A549 (cell line): ENCODE data around the gene RAD18. TPM values are rescaled to one million over a fixed set of nuclear protein-coding genes. Genes with fewer than 3 reads are reported as not detected.

Experiments used
- ATAC-seq, 2 experiments: fragments of 200-7000 bp in 1 of 2; fragments of >200 bp in 1 of 2; cut with Nextera tagmentation in 1 of 2; cut with Tn5 transposase in 1 of 2; 3 replicates each; pipeline versions ENCODE4 v1.8.0 to v1.9.1; 2018 to 2020; ENCODE audit warnings: mild to moderate bottlenecking in 1 of 2, moderate library complexity in 1 of 2
- CTCF ChIA-PET: fragments of 300-600 bp; sonication (Branson Sonifier 250); formaldehyde crosslinking; extraction: SDS; loops from one replicate; lab custom pipeline; 2021; ENCODE audit warnings: antibody characterized with exemption, inconsistent platforms; lab: Yijun Ruan, JAX
- POLR2A ChIA-PET: fragments of 350-600 bp; formaldehyde crosslinking; extraction: SDS; loops from one replicate; lab custom pipeline; 2021; ENCODE audit warnings: antibody characterized with exemption, inconsistent platforms; lab: Yijun Ruan, JAX
- DNase-seq, 2 experiments: peaks; one replicate each; pipeline versions ENCODE4 v3.0.0 to v3.0.0-alpha.2; 2011 to 2016; ENCODE audit warnings: low read depth in 1 of 2, low spot score in 1 of 2
- FAIRE-seq: peaks from 2 replicates; lab custom pipeline; 2011; peaks lifted over from hg19 to GRCh38; lab: Jason Lieb, UNC
- H3K27ac ChIP-seq, 2 experiments: fragments of >200 bp; sonication (Bioruptor Twin); formaldehyde crosslinking; 3 replicates each; pipeline ENCODE4 v1.5.1; 2016 to 2017
- H3K4me1 ChIP-seq: fragments of >200 bp; sonication (Bioruptor Twin); formaldehyde crosslinking; 3 replicates; pipeline ENCODE4 v1.6.1; 2016
- H3K4me2 ChIP-seq: fragments of >200 bp; sonication (Bioruptor Twin); formaldehyde crosslinking; 3 replicates; pipeline ENCODE4 v1.6.1; 2016
- H3K4me3 ChIP-seq: fragments of >200 bp; sonication (Bioruptor Twin); formaldehyde crosslinking; 3 replicates; pipeline ENCODE4 v1.5.1; 2016
- H3K9me3 ChIP-seq: fragments of >200 bp; sonication (Bioruptor Twin); formaldehyde crosslinking; 3 replicates; pipeline ENCODE4 v1.6.1; 2016
- CBX8 ChIP-seq: fragments of 200-600 bp; sonication (generic); IDR thresholded peaks from 2 replicates; pipeline ENCODE4 v1.6.1; 2016
- EHF ChIP-seq: fragments of 250-450 bp; sonication (Bioruptor Pico); IDR thresholded peaks from 2 replicates; pipeline ENCODE4 v1.5.0; 2020; ENCODE audit warnings: mild to moderate bottlenecking
- EP300 ChIP-seq, 2 experiments: fragments of >200 bp; sonication (Bioruptor Twin); formaldehyde crosslinking; IDR thresholded peaks; 2 replicates in 1 of 2; 3 replicates in 1 of 2; pipeline ENCODE4 v1.6.1; 2016 to 2017
- FOSB ChIP-seq: fragments of 250-450 bp; sonication (Bioruptor Pico); IDR thresholded peaks from 2 replicates; pipeline ENCODE4 v1.5.0; 2020; ENCODE audit warnings: mild to moderate bottlenecking, moderate library complexity
- GATA3 ChIP-seq: IDR thresholded peaks from 2 replicates; pipeline ENCODE4 v1.6.1; 2012; ENCODE audit warnings: borderline replicate concordance
- HDAC2 ChIP-seq: fragments of 200-600 bp; sonication (generic); IDR thresholded peaks from 2 replicates; pipeline ENCODE4 v1.6.1; 2016
- HOXB13 ChIP-seq: fragments of 250-450 bp; sonication (Bioruptor Pico); IDR thresholded peaks from 2 replicates; pipeline ENCODE4 v1.5.0; 2020; ENCODE audit warnings: low read depth, mild to moderate bottlenecking, moderate library complexity
- HOXB5 ChIP-seq: fragments of 250-450 bp; sonication (Bioruptor Pico); IDR thresholded peaks from 2 replicates; pipeline ENCODE4 v1.5.0; 2020; ENCODE audit warnings: mild to moderate bottlenecking, moderate library complexity
- JUN ChIP-seq, 2 experiments: fragments of >200 bp; sonication (Bioruptor Twin); formaldehyde crosslinking; IDR thresholded peaks; 2 replicates in 1 of 2; 3 replicates in 1 of 2; pipeline ENCODE4 v1.6.1; 2016 to 2017
- MAZ ChIP-seq: fragments of 150-350 bp; IDR thresholded peaks from 2 replicates; pipeline ENCODE4 v1.6.1; 2014; ENCODE audit warnings: antibody characterized with exemption, low read depth, low read length, borderline replicate concordance
- NFE2L2 ChIP-seq: fragments of 150-350 bp; conservative IDR thresholded peaks from 2 replicates; pipeline ENCODE4 v1.6.1; 2014; ENCODE audit warnings: low read length
- NPAS2 ChIP-seq: fragments of 250-450 bp; sonication (Bioruptor Pico); IDR thresholded peaks from 2 replicates; pipeline ENCODE4 v1.8.0; 2022; ENCODE audit warnings: mild to moderate bottlenecking, moderate library complexity, borderline replicate concordance
- POLR2AphosphoS2 ChIP-seq: conservative IDR thresholded peaks from 2 replicates; pipeline ENCODE4 v1.6.1; 2012; ENCODE audit warnings: low read length, improper control_type of control experiment, inconsistent platforms
- SMC3 ChIP-seq: fragments of >200 bp; sonication (Bioruptor Twin); formaldehyde crosslinking; IDR thresholded peaks from 3 replicates; pipeline ENCODE4 v1.6.1; 2018; ENCODE audit warnings: inconsistent platforms
- TP53 ChIP-seq: fragments of 250-450 bp; sonication (Bioruptor Pico); IDR thresholded peaks from 2 replicates; pipeline ENCODE4 v1.5.0; 2021; ENCODE audit warnings: mild to moderate bottlenecking, moderate library complexity
- ZC3H11A ChIP-seq: fragments of 450-650 bp; IDR thresholded peaks from 2 replicates; pipeline ENCODE4 v1.6.1; 2014; ENCODE audit warnings: antibody characterized with exemption, mild to moderate bottlenecking
- WGBS: methylation state at CpG from one replicate; pipeline ENCODE4 v1.1.6; 2017; ENCODE audit errors: missing lambda C conversion rate; 5-methylcytosine and 5-hydroxymethylcytosine counted together
- polyA plus RNA-seq, 4 experiments: library from polyadenylated mRNA; depleted of rRNA in 3 of 4; stranded (reverse); fragments of >200 nt; fragmentation: RNase III in 1 of 4; extraction: RNeasy Plus Mini Kit Qiagen cat#74134 plus additional on column Dnase treatment in 1 of 4; gene quantifications; 2 replicates in 3 of 4; 3 replicates in 1 of 4; pipeline ENCODE4 v1.2.3, GENCODE V29; 2011 to 2017
- TF ChIP-seq, protein P1 (sequence below): fragments of 200-600 bp; sonication (generic); IDR thresholded peaks from 2 replicates; pipeline ENCODE4 v1.6.1; 2016; ENCODE audit warnings: antibody characterized with exemption, mild to moderate bottlenecking, moderate library complexity
- TF ChIP-seq, protein P2 (sequence below): fragments of 250-450 bp; sonication (Bioruptor Pico); IDR thresholded peaks from 2 replicates; pipeline ENCODE4 v1.5.0; 2021; ENCODE audit warnings: mild to moderate bottlenecking, moderate library complexity, borderline replicate concordance
- TF ChIP-seq, protein P3 (sequence below): fragments of >200 bp; sonication (Bioruptor Twin); formaldehyde crosslinking; IDR thresholded peaks from 3 replicates; pipeline ENCODE4 v1.5.1; 2016
- TF ChIP-seq, protein P4 (sequence below): fragments of >200 bp; sonication (Bioruptor Twin); formaldehyde crosslinking; IDR thresholded peaks from 3 replicates; pipeline ENCODE4 v1.6.1; 2016

RAD18 gene
- polyA plus RNA-seq, 2 of the 4 experiments (the other 2 are of a cell fraction): 11.8 to 23.2 TPM

DNA sequence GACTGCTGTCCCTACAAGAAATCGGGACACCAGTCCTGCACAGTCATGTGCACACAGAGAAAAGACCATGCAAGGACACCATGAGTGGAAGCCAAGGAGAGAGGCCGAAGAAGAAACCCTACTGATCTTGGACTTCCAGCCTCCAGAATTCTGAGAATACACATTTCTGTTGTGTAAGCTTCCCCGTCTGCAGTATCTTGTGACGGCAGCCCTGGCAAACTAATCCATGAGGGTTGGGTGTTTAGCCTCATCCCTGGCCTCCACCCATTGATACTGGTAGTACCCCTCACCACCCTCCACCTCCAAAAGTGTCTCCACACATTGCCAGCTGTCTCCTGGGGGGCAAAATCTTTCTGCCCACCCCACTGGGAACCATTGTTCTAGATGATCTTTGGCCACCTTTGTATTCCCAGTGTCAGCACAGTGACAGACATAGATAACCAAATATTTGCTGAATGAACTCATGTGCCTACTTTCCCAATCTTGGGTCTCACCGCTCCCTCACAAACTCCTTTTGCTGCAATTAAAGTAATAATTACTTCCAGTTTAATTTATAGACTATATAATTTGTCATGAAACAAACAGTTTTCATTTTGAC is 83.8 kb downstream of the RAD18 start (continued):
- TF ChIP-seq, protein P1, sequence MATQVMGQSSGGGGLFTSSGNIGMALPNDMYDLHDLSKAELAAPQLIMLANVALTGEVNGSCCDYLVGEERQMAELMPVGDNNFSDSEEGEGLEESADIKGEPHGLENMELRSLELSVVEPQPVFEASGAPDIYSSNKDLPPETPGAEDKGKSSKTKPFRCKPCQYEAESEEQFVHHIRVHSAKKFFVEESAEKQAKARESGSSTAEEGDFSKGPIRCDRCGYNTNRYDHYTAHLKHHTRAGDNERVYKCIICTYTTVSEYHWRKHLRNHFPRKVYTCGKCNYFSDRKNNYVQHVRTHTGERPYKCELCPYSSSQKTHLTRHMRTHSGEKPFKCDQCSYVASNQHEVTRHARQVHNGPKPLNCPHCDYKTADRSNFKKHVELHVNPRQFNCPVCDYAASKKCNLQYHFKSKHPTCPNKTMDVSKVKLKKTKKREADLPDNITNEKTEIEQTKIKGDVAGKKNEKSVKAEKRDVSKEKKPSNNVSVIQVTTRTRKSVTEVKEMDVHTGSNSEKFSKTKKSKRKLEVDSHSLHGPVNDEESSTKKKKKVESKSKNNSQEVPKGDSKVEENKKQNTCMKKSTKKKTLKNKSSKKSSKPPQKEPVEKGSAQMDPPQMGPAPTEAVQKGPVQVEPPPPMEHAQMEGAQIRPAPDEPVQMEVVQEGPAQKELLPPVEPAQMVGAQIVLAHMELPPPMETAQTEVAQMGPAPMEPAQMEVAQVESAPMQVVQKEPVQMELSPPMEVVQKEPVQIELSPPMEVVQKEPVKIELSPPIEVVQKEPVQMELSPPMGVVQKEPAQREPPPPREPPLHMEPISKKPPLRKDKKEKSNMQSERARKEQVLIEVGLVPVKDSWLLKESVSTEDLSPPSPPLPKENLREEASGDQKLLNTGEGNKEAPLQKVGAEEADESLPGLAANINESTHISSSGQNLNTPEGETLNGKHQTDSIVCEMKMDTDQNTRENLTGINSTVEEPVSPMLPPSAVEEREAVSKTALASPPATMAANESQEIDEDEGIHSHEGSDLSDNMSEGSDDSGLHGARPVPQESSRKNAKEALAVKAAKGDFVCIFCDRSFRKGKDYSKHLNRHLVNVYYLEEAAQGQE: no peak
- TF ChIP-seq, protein P2, sequence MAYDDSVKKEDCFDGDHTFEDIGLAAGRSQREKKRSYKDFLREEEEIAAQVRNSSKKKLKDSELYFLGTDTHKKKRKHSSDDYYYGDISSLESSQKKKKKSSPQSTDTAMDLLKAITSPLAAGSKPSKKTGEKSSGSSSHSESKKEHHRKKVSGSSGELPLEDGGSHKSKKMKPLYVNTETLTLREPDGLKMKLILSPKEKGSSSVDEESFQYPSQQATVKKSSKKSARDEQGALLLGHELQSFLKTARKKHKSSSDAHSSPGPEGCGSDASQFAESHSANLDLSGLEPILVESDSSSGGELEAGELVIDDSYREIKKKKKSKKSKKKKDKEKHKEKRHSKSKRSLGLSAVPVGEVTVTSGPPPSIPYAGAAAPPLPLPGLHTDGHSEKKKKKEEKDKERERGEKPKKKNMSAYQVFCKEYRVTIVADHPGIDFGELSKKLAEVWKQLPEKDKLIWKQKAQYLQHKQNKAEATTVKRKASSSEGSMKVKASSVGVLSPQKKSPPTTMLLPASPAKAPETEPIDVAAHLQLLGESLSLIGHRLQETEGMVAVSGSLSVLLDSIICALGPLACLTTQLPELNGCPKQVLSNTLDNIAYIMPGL: no peak
- TF ChIP-seq MAZ: no peak
- no peak for TF ChIP-seq SMC3
- no peak for TF ChIP-seq EHF
- no peak for TF ChIP-seq ZC3H11A
- no peak for TF ChIP-seq GATA3
- TF ChIP-seq, all 56 proteins: peak for 0

DNA sequence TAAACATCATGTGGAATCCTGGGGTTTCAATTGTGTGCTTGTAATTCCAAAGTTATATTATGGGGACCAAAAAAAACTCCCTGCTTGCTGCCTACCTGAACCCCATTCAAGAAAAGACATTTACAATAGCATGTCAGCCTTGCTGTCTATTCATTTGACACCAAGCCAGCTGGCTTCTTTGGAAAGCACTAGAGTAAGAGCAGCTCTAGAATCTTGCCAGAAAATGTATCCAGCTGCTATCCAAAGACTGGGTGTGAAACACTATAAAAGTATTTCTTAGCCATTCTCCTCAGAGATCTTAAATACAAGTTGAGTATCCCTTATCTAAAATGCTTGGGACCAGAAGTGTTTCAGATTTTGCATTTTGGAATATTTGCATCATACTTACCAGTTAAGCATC is 87.4 kb downstream of the RAD18 start:
- Histone ChIP-seq H3K9me3 (no peaks in the 10 kb centered on the region), H3K4me2 (no peak overlapping the region), H3K4me3 (no peak overlapping the region), H3K4me1 (peaks cover 21% of the 10 kb centered on the region; the same call in 2 of the 3 replicates), H3K27ac (no peak overlapping the region)
- no peak for FAIRE-seq
- ATAC-seq: no peak
- no peak for TF ChIP-seq EP300 (IDR thresholded peaks at IDR 0.05)
- no peak for TF ChIP-seq CBX8
- ChIA-PET POLR2A (no interaction called here), CTCF (interaction anchor here (1.0 kb wide), 1 partner anchor 17 kb away, joined by 3 read pairs; no protein-coding TSS in a partner anchor)
- DNase-seq: no peak

DNA sequence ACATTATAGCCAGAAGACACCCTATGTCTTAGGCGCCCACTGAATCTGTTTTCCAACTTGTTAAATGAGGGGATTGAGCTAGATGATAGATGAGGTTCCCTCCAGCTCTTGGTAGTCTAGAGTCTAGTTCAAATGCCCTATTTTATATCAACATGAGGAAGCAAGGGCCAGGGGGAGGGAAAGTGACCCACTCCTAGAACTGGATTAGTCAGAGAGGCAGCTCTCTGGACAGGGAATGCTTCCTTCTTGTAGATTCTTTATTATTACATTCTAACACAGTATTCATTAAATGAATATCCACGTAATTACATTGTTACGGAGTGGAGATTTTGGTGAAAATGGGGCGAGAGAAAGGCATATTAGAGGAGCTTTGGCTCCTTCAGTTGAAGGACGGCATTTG is 89.5 kb downstream of the RAD18 start:
- no peak overlapping the region for H3K4me2 ChIP-seq
- DNase-seq (no peak), ATAC-seq (no peak), FAIRE-seq (no peak)
- WGBS: 91% methylated on average over 5 of the region's 5 CpGs
- H3K4me3 ChIP-seq: no peak overlapping the region
- H3K9me3 ChIP-seq: no peaks in the 10 kb centered on the region
- H3K27ac ChIP-seq: peak overlapping the region in 1 of 2 experiments; percentile 42; a peak in 3 of 6 replicates
- H3K4me1 ChIP-seq: peaks cover 38% of the 10 kb centered on the region
- CTCF ChIA-PET: interaction anchor here (0.9 to 2.7 kb wide), 3 partner anchors 10 to 104 kb away, joined by 3 to 17 read pairs (median 7); partner anchors contain the start of gene OXTR
- POLR2A ChIA-PET: no interaction called here
- TF ChIP-seq POLR2AphosphoS2 (no peak), FOSB (no peak), NPAS2 (CRISPR knock-in tag) (no peak), HDAC2 (no peak), TP53 (CRISPR knock-in tag) (no peak), JUN (IDR thresholded peaks at IDR 0.05) (no peak), HOXB13 (no peak), NFE2L2 (no peak), HOXB5 (CRISPR knock-in tag) (no peak), ZC3H11A (no peak)
- TF ChIP-seq, protein P2: no peak
- TF ChIP-seq, protein P1: no peak
- TF ChIP-seq, protein P3, sequence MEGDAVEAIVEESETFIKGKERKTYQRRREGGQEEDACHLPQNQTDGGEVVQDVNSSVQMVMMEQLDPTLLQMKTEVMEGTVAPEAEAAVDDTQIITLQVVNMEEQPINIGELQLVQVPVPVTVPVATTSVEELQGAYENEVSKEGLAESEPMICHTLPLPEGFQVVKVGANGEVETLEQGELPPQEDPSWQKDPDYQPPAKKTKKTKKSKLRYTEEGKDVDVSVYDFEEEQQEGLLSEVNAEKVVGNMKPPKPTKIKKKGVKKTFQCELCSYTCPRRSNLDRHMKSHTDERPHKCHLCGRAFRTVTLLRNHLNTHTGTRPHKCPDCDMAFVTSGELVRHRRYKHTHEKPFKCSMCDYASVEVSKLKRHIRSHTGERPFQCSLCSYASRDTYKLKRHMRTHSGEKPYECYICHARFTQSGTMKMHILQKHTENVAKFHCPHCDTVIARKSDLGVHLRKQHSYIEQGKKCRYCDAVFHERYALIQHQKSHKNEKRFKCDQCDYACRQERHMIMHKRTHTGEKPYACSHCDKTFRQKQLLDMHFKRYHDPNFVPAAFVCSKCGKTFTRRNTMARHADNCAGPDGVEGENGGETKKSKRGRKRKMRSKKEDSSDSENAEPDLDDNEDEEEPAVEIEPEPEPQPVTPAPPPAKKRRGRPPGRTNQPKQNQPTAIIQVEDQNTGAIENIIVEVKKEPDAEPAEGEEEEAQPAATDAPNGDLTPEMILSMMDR: no peak
- TF ChIP-seq, protein P4, sequence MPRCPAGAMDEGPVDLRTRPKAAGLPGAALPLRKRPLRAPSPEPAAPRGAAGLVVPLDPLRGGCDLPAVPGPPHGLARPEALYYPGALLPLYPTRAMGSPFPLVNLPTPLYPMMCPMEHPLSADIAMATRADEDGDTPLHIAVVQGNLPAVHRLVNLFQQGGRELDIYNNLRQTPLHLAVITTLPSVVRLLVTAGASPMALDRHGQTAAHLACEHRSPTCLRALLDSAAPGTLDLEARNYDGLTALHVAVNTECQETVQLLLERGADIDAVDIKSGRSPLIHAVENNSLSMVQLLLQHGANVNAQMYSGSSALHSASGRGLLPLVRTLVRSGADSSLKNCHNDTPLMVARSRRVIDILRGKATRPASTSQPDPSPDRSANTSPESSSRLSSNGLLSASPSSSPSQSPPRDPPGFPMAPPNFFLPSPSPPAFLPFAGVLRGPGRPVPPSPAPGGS: no peak
